NCI-H1417 treated with DMSO at 0.1 percent for 48 hours (cell line): ENCODE data around the gene VAMP8.

Source experiments
- DNase-seq: peaks from one replicate; lab custom pipeline; 2025; lab: John Stamatoyannopoulos, UW

VAMP8 gene

DNA sequence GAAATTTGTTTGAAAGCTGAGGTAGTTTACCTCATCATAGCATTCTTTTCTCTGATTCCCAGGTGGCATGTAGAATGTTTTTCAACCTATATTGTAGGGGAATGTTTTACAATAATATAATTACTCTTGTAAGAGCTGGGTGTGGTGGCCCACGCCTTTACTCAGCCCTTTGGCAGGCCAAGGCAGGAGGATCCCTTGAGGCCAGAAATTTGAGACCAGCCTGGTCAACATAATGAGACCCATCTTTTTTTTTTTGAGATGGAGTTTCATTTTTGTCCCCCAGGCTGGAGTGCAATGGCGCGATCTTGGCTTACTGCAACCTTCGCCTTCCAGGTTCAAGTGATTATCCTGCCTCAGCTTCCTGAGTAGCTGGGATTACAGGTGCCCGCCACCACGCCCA is 42.2 kb downstream of the VAMP8 start:
- no peak for DNase-seq

DNA sequence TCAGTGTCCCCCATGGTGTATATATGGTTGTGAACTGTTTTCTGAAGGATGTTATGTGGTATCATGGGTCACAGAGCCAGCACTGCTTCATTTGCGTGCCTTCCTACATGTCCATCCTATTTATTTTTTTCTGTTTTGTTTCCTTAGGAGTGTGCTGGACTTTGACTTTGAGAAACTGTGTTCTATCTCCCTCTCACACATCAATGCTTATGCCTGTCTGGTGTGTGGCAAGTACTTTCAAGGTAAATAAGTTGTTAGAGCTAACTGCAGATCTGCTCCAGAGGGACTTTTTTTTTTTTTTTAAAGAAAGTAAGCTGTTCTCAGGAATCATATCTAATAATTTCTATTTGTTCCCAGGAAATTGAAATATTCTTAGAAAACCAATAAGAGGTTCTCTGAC is 44.0 kb downstream of the VAMP8 start:
- DNase-seq: no peak

DNA sequence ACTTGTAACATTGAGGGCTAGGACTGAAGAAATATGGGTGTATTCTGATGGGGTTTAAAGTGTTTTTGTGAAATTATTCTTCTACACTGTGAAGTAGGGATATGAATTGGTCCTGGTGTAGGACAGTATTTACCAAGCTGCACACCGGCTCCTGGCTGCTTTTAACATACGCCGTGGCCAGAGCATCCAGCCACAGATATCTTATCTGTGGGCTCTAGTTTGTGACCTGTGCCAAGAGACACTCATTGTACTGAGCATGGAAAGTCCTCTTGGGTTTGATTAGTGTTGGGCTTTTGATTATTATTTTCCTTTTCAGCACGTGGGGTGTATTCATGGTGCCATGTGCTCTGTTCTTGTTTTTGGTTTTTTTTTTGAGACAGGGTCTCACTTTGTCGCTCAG is 46.6 kb downstream of the VAMP8 start:
- DNase-seq: no peak

DNA sequence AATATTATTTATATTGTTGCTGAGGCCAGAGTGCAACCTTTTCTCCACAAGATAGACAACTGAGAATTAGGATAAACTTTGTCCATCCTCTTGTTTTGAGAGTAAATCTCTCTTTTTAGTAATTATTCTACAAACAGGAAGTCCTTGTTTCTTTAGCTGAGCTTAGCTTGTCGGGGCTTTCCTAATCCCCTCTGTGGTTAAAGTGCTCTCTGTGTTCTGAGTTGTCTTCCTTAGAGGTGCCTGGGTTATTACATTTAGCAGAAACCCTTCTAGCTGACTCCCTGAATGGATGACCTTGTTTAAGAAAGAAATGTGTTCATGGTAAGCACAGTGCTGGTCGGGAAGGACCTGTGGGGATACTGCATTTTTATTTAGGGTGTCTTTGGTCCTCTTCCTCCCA is 51.3 kb downstream of the VAMP8 start:
- DNase-seq: no peak

DNA sequence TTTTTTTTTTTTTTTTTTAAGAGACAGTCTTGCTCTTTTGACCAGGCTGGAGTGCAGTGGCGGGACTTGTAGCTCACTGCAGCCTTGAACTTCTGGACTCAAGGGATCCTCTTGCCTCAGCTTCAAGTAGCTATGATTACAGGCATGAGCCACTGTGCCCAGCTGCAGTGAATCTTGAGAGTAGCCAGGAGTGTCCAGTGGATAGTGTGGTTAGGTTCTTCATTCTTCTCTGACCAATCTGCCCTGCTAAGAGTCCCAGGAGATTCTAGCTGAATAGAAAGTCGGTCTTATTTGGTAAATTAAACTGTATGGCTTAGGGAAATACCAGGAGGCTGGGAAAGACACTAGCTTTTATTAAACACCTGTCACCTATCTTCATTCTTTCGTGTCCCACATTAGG is 53.9 kb downstream of the VAMP8 start:
- no peak for DNase-seq
